CD4-positive, CD25-positive, alpha-beta regulatory T cell (primary cell): Measurements from ENCODE around the gene MZT1. TPM values are rescaled to one million over a fixed set of nuclear protein-coding genes. Genes with fewer than 3 reads are reported as not detected.
A peak's percentile ranks its signal among the peaks of the same experiment; 100 is the strongest.

Source experiments
- ATAC-seq, 2 donors: fragments of 150-1000 bp; cut with Tn5 transposase; one replicate each; pipeline ENCODE4 v1.10.0; 2021; ENCODE audit warnings: low read depth in 2 of 2, moderate number of reproducible peaks in 2 of 2, moderate library complexity in 1 of 2
- DNase-seq, 3 donors: peaks; one replicate each; pipeline versions ENCODE4 v3.0.0 to v3.0.0-alpha.2; 2012 to 2022; ENCODE audit warnings: mixed read lengths in 1 of 3
- H3K27ac ChIP-seq: one replicate; pipeline ENCODE4 v1.7.0; 2013; ENCODE audit warnings: mild to moderate bottlenecking, low read length; ENCODE audit not compliant: insufficient read depth, poor library complexity, severe bottlenecking
- H3K27me3 ChIP-seq: one replicate; pipeline ENCODE4 v1.7.0; 2013; ENCODE audit warnings: low read length; ENCODE audit not compliant: control insufficient read depth, insufficient read depth
- H3K36me3 ChIP-seq: one replicate; pipeline ENCODE4 v1.7.0; 2013; ENCODE audit warnings: mild to moderate bottlenecking, low read length, moderate library complexity; ENCODE audit not compliant: control insufficient read depth, insufficient read depth
- H3K4me1 ChIP-seq: 2 replicates; pipeline ENCODE4 v1.7.0; 2013; ENCODE audit warnings: mild to moderate bottlenecking, low read length; ENCODE audit not compliant: insufficient read depth, control insufficient read depth, poor library complexity, severe bottlenecking
- H3K4me3 ChIP-seq: one replicate; pipeline ENCODE4 v1.7.0; 2013; ENCODE audit warnings: low read depth, mild to moderate bottlenecking, low read length, moderate library complexity
- H3K9me3 ChIP-seq, 2 experiments: 1 replicate in 1 of 2; 2 replicates in 1 of 2; pipeline ENCODE4 v1.7.0; 2013; ENCODE audit warnings: low read length in 2 of 2, mild to moderate bottlenecking in 1 of 2, moderate library complexity in 1 of 2; ENCODE audit not compliant: control insufficient read depth in 2 of 2
- H3K27ac Mint-ChIP-seq, 3 donors: one replicate each; pipeline ENCODE4 v1.8.0; 2020 to 2022; ENCODE audit warnings: mild to moderate bottlenecking in 3 of 3, mixed read lengths in 3 of 3, moderate library complexity in 2 of 3
- H3K27me3 Mint-ChIP-seq: one replicate; pipeline ENCODE4 v1.8.0; 2022; ENCODE audit warnings: mild to moderate bottlenecking, mixed read lengths
- H3K36me3 Mint-ChIP-seq: one replicate; pipeline ENCODE4 v1.8.0; 2020; ENCODE audit warnings: mixed read lengths
- H3K4me1 Mint-ChIP-seq, 4 donors: one replicate each; pipeline ENCODE4 v1.8.0; 2020 to 2022; ENCODE audit warnings: mixed read lengths in 4 of 4, mild to moderate bottlenecking in 1 of 4
- H3K4me3 Mint-ChIP-seq, 4 donors: one replicate each; pipeline ENCODE4 v1.8.0; 2020 to 2022; ENCODE audit warnings: mild to moderate bottlenecking in 4 of 4, mixed read lengths in 4 of 4, moderate library complexity in 3 of 4
- H3K9me3 Mint-ChIP-seq, 7 donors: one replicate each; pipeline ENCODE4 v1.8.0; 2020 to 2022; ENCODE audit warnings: mixed read lengths in 7 of 7, mild to moderate bottlenecking in 3 of 7, moderate library complexity in 2 of 7
- polyA plus RNA-seq, 4 donors: library from polyadenylated mRNA; unstranded; fragments of 300-500 nt; fragmentation: Illumina TruSeq; gene quantifications; one replicate each; pipeline ENCODE4 v1.2.3, GENCODE V29; 2021
- total RNA-seq: library from RNA; stranded (reverse); gene quantifications from one replicate; pipeline ENCODE4 v1.2.3, GENCODE V29; 2022

Gene MZT1, protein sequence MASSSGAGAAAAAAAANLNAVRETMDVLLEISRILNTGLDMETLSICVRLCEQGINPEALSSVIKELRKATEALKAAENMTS
- 8.8 TPM for total RNA-seq
- polyA plus RNA-seq: 1 to 10 TPM; 6.1 to 8.0 (median 7.2) TPM

DNA sequence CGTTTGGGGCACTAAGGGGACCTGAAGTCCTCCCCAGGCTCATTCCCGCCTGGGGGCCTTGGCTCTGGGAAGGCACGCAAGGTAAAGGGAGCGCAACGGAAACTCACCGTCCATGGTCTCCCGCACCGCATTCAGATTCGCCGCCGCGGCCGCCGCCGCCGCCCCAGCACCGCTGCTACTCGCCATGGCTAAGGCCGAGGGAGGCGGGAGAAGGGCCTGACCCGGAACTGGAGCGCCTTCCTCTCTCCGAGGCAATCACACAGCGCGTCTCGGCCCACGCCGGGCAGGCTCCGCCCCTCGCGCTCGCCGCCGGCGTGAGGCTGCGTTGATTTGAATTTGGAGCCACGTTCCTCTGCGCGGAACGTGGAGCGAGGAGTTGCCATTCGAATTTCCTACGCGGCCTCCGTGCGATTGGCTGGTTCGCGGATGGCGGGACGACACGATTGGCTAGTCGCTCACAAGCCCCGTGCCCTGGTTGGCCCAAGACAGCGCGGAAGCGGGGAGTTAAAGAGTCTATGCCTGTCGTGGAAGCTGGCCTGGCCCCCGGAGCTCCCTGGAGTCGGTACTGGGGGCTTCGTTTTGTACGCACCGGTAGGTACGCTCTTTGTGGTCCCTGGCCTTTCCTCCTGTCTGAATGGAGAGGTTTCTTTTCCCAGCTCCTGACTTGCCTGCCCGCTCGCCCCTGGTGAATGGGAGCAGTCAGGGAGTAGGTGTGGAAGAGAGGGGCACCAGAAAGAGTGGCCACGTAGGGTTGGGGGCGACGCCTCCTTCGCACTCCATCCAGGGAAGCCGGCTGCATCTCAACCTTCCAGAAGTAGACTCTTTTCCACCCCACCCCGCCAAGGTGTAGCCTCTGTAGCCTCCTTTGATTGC lies at the start of gene MZT1, which contains the start of gene BORA:
MZT1 (minus strand) TSS at position 213 of the 873 bp plus-strand sequence; CDS start at position 186, 27 bp downstream.
BORA (plus strand) TSS at position 507 of the 873 bp plus-strand sequence. CDS start 1,018 bp downstream, outside the sequence.
- H3K27ac Mint-ChIP-seq: peak within 1 kb of the TSS; percentile 89 to 92 (median 90)
- H3K4me3 ChIP-seq: peak within 1 kb of the TSS; percentile 93
- no peaks in the 10 kb centered on the region for H3K27me3 Mint-ChIP-seq
- H3K4me1 Mint-ChIP-seq: peaks cover 40 to 68% (median 55%) of the 10 kb centered on the region in 4 donors
- peaks cover 2% of the 10 kb centered on the region for H3K36me3 ChIP-seq
- no peaks in the 10 kb centered on the region for H3K9me3 ChIP-seq
- H3K36me3 Mint-ChIP-seq: peaks cover 17% of the 10 kb centered on the region
- H3K4me1 ChIP-seq: peaks cover 41% of the 10 kb centered on the region
- H3K4me3 Mint-ChIP-seq: peak within 1 kb of the TSS; percentile 91 to 97 (median 96)
- peak; percentile 90 to 99 (median 96) for DNase-seq
- no peaks in the 10 kb centered on the region for H3K9me3 Mint-ChIP-seq
- peak; percentile 96 for ATAC-seq
- peak within 1 kb of the TSS; percentile 73 for H3K27ac ChIP-seq
- H3K27me3 ChIP-seq: no peaks in the 10 kb centered on the region

DNA sequence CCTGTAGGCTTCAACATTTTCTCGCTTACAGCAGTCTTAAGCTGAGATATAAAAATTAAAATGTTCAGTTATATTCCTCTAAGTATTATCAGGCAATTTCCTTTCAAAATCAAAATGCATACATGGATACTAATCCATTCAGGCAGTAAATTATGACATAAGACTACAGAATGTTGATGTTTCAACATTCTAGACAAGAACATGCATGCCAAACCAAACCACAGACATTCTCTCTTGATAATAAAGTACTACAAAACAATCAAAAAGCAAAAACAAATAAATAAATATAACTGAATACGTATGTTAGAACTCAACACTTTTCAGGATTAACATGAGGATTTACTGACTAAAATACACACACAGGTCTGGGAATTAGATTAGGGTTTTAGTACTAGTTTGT lies 46.6 kb upstream of the MZT1 start:
- peaks cover 95% of the 10 kb centered on the region for H3K36me3 ChIP-seq

GRCh38 chr13:72763411-72763810 lies 36.0 kb upstream of the MZT1 start:
- H3K36me3 Mint-ChIP-seq: peaks cover 58% of the 10 kb centered on the region
- no peaks in the 10 kb centered on the region for H3K27me3 Mint-ChIP-seq
- H3K4me3 Mint-ChIP-seq: no peak overlapping the region
- Histone ChIP-seq H3K4me1 (no peaks in the 10 kb centered on the region), H3K27ac (no peak overlapping the region), H3K9me3 (no peaks in the 10 kb centered on the region), H3K4me3 (no peak overlapping the region), H3K36me3 (peaks cover 98% of the 10 kb centered on the region), H3K27me3 (no peaks in the 10 kb centered on the region)
- DNase-seq: no peak
- no peaks in the 10 kb centered on the region for H3K9me3 Mint-ChIP-seq
- H3K4me1 Mint-ChIP-seq: peaks cover 0 to 9% (median 0%) of the 10 kb centered on the region in 4 donors
- no peak overlapping the region for H3K27ac Mint-ChIP-seq
- ATAC-seq: no peak

More for the DNA sequence above, 46.6 kb upstream of the MZT1 start:
- Histone ChIP-seq H3K4me1 (peaks cover 11% of the 10 kb centered on the region), H3K27ac (no peak overlapping the region), H3K27me3 (no peaks in the 10 kb centered on the region), H3K4me3 (no peak overlapping the region), H3K9me3 (no peaks in the 10 kb centered on the region)
- DNase-seq (no peak), ATAC-seq (no peak)
- Mint-ChIP-seq H3K9me3 (no peaks in the 10 kb centered on the region), H3K27ac (no peak overlapping the region), H3K4me3 (no peak overlapping the region), H3K36me3 (peaks cover 45% of the 10 kb centered on the region), H3K4me1 (peaks cover 19 to 34% (median 26%) of the 10 kb centered on the region in 4 donors), H3K27me3 (no peaks in the 10 kb centered on the region)

DNA sequence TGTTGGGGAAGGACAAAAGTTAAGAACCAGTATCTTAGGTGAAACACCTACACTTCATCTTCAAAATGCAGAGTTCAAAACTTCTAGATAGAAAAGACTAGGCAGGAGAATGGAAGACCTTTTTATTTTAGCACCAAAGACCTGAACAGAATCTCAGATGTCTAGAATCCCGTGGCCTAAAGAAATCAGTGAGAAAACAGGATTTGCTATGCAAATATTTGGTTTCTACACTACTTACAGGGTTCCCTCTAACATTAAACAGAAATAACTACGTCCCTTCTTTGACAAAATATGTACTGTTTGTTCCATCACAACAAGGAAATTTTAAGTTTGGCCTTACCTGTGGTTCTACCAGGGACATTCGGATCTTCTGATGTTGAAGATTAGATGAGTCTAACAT lies 32.8 kb upstream of the MZT1 start:
- Histone ChIP-seq H3K4me3 (no peak overlapping the region), H3K9me3 (no peaks in the 10 kb centered on the region), H3K27me3 (no peaks in the 10 kb centered on the region), H3K27ac (no peak overlapping the region), H3K4me1 (no peaks in the 10 kb centered on the region), H3K36me3 (peaks cover 96% of the 10 kb centered on the region)
- ATAC-seq (no peak), DNase-seq (no peak)
- Mint-ChIP-seq H3K27me3 (no peaks in the 10 kb centered on the region), H3K9me3 (no peaks in the 10 kb centered on the region), H3K27ac (no peak overlapping the region), H3K4me1 (peaks cover 0 to 7% (median 2%) of the 10 kb centered on the region in 4 donors), H3K36me3 (peaks cover 43% of the 10 kb centered on the region), H3K4me3 (no peak overlapping the region)

DNA sequence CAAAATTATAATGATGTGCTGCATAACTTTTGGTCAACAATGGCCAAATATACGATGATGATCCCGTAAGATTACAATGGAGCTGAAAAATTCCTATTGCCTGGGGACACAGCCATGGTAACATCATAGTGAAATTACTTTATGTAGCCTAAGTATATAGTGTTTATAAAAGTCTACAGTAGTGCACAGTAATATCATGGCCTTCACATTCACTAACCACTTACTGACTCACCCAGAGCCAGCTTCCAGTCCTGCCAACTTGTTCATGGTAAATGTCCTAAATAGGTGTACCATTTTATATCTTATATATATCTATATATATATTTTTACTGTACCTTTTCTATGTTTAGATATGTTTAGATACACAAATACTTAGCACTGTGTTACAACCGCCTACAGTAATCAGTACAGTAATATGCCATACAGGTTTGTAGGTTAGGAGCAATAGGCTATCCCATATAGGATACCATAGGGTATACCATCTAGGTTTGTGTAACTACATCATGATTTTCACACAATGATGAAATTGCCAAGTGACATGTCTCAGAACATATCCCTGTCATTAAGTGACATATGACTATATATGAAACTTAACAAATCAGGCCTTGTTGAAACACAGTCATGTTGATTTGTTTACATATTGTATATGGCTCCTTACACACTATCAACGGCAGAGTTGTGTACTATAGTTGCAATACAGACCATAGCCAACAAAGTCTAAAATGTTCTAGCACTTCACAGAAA lies 30.5 kb upstream of the MZT1 start:
- H3K9me3 Mint-ChIP-seq: no peaks in the 10 kb centered on the region
- H3K36me3 Mint-ChIP-seq: peaks cover 44% of the 10 kb centered on the region
- Histone ChIP-seq H3K27ac (no peak overlapping the region), H3K36me3 (peaks cover 89% of the 10 kb centered on the region), H3K4me3 (no peak overlapping the region), H3K27me3 (no peaks in the 10 kb centered on the region), H3K4me1 (no peaks in the 10 kb centered on the region), H3K9me3 (no peaks in the 10 kb centered on the region)
- H3K4me3 Mint-ChIP-seq: no peak overlapping the region
- H3K27ac Mint-ChIP-seq: no peak overlapping the region
- H3K27me3 Mint-ChIP-seq: no peaks in the 10 kb centered on the region
- DNase-seq (no peak), ATAC-seq (no peak)
- peaks cover 0 to 7% (median 3%) of the 10 kb centered on the region in 4 donors for H3K4me1 Mint-ChIP-seq

- DNase-seq: no peak
- Mint-ChIP-seq H3K4me1 (peaks cover 15 to 22% (median 21%) of the 10 kb centered on the region in 4 donors), H3K36me3 (peaks cover 41% of the 10 kb centered on the region), H3K4me3 (no peak overlapping the region), H3K27me3 (no peaks in the 10 kb centered on the region), H3K9me3 (peaks cover 0 to 4% (median 0%) of the 10 kb centered on the region in 7 donors), H3K27ac (no peak overlapping the region)
- Histone ChIP-seq H3K9me3 (no peaks in the 10 kb centered on the region), H3K4me1 (no peaks in the 10 kb centered on the region), H3K27me3 (no peaks in the 10 kb centered on the region), H3K4me3 (no peak overlapping the region), H3K27ac (no peak overlapping the region), H3K36me3 (peaks cover 72% of the 10 kb centered on the region)
- ATAC-seq: no peak
These were observed 26.7 kb upstream of the MZT1 start for GRCh38 chr13:72754111-72754510.

- Mint-ChIP-seq H3K4me1 (peaks cover 24 to 39% (median 37%) of the 10 kb centered on the region in 4 donors), H3K36me3 (peaks cover 44% of the 10 kb centered on the region), H3K9me3 (peaks cover 0 to 4% (median 0%) of the 10 kb centered on the region in 7 donors), H3K27ac (no peak overlapping the region), H3K4me3 (no peak overlapping the region), H3K27me3 (no peaks in the 10 kb centered on the region)
- Histone ChIP-seq H3K36me3 (peaks cover 62% of the 10 kb centered on the region), H3K9me3 (no peaks in the 10 kb centered on the region), H3K4me1 (no peaks in the 10 kb centered on the region), H3K4me3 (no peak overlapping the region), H3K27me3 (no peaks in the 10 kb centered on the region), H3K27ac (no peak overlapping the region)
- ATAC-seq: no peak
- no peak for DNase-seq
These were observed 23.8 kb upstream of the MZT1 start for GRCh38 chr13:72751220-72751619.
